GM15510 (cell line): ENCODE results near the gene PLEKHA5.

Experiments
- POLR2A ChIP-seq: IDR thresholded peaks from 3 replicates; pipeline ENCODE4 v1.6.1; 2011; ENCODE audit warnings: borderline replicate concordance; ENCODE audit not compliant: insufficient read length; ENCODE audit errors: extremely low read depth

PLEKHA5 gene

GRCh38 chr12:19288603-19289244 is 159.2 kb downstream of the PLEKHA5 start:
- no peak for TF ChIP-seq POLR2A

- TF ChIP-seq POLR2A: no peak
Observed at GRCh38 chr12:19298836-19299605, 169.5 kb downstream of the PLEKHA5 start.

- no peak for TF ChIP-seq POLR2A
Observed at GRCh38 chr12:19299765-19300164, 170.2 kb downstream of the PLEKHA5 start.

GRCh38 chr12:19301223-19301622 is 171.7 kb downstream of the PLEKHA5 start:
- TF ChIP-seq POLR2A: no peak

- TF ChIP-seq POLR2A: no peak
Observed at GRCh38 chr12:19301688-19302087, 172.2 kb downstream of the PLEKHA5 start.

- no peak for TF ChIP-seq POLR2A
Observed at GRCh38 chr12:19302100-19302640, 172.6 kb downstream of the PLEKHA5 start.

- TF ChIP-seq POLR2A: no peak
Observed at GRCh38 chr12:19303496-19303895, 174.0 kb downstream of the PLEKHA5 start.

GRCh38 chr12:19304149-19304750 is 174.7 kb downstream of the PLEKHA5 start:
- no peak for TF ChIP-seq POLR2A

- TF ChIP-seq POLR2A: no peak
Observed at GRCh38 chr12:19306366-19306765, 176.8 kb downstream of the PLEKHA5 start.

- no peak for TF ChIP-seq POLR2A
Observed at GRCh38 chr12:19307451-19307850, 177.9 kb downstream of the PLEKHA5 start.

- no peak for TF ChIP-seq POLR2A
Observed at GRCh38 chr12:19311165-19311564, 181.6 kb downstream of the PLEKHA5 start.

GRCh38 chr12:19312637-19313036 is 183.1 kb downstream of the PLEKHA5 start:
- no peak for TF ChIP-seq POLR2A

GRCh38 chr12:19316425-19316824 is 186.9 kb downstream of the PLEKHA5 start:
- no peak for TF ChIP-seq POLR2A

- no peak for TF ChIP-seq POLR2A
Observed at GRCh38 chr12:19322376-19322775, 192.8 kb downstream of the PLEKHA5 start.

- TF ChIP-seq POLR2A: no peak
Observed at GRCh38 chr12:19323805-19324204, 194.3 kb downstream of the PLEKHA5 start.

- no peak for TF ChIP-seq POLR2A
Observed at GRCh38 chr12:19326102-19326501, 196.6 kb downstream of the PLEKHA5 start.

GRCh38 chr12:19332196-19332595 is 202.7 kb downstream of the PLEKHA5 start:
- TF ChIP-seq POLR2A: no peak

GRCh38 chr12:19338405-19338804 is 208.9 kb downstream of the PLEKHA5 start:
- TF ChIP-seq POLR2A: no peak
